Breast epithelium (tissue), 4 donors: ENCODE results near the gene LIPJ. TPM values are rescaled to one million over a fixed set of nuclear protein-coding genes. Genes with fewer than 3 reads are reported as not detected.

ENCODE experiments used
- DNase-seq, 2 donors: peaks; one replicate each; pipeline ENCODE4 v3.0.0-alpha.2; 2019; ENCODE audit warnings: low spot score in 2 of 2
- H3K27ac ChIP-seq, 2 donors: fragments of 200-600 bp; sonication (generic) in 1 of 2; one replicate each; pipeline ENCODE4 v1.5.1; 2016 to 2019; ENCODE audit warnings: mild to moderate bottlenecking in 1 of 2
- H3K27me3 ChIP-seq, 2 donors: fragments of 200-600 bp; sonication (generic) in 1 of 2; one replicate each; pipeline versions ENCODE4 v1.5.1 to v1.6.0; 2017 to 2019; ENCODE audit warnings: control low read depth in 1 of 2, mild to moderate bottlenecking in 1 of 2
- H3K36me3 ChIP-seq: fragments of 200-600 bp; one replicate; pipeline ENCODE4 v1.5.1; 2019
- H3K4me1 ChIP-seq, 2 donors: fragments of 200-600 bp; sonication (generic); one replicate each; pipeline ENCODE4 v1.5.1; 2016 to 2019; ENCODE audit warnings: control low read depth in 1 of 2
- H3K4me3 ChIP-seq, 3 donors: fragments of 200-600 bp; sonication (generic); 1 replicate in 2 of 3; 2 replicates in 1 of 3; pipeline ENCODE4 v1.5.1; 2016 to 2019; ENCODE audit warnings: mild to moderate bottlenecking in 3 of 3, moderate library complexity in 2 of 3
- H3K9me3 ChIP-seq, 2 donors: fragments of 200-600 bp; sonication (generic) in 1 of 2; one replicate each; pipeline ENCODE4 v1.5.1; 2016 to 2019; ENCODE audit warnings: control low read depth in 1 of 2
- POLR2A ChIP-seq: fragments of 450-650 bp; IDR thresholded peaks from one replicate; pipeline ENCODE4 v1.6.1; 2016; ENCODE audit warnings: antibody characterized with exemption, mild to moderate bottlenecking, moderate library complexity
- POLR2AphosphoS5 ChIP-seq, 3 donors: sonication (generic); formaldehyde crosslinking; IDR thresholded peaks; one replicate each; pipeline ENCODE4 v1.6.1; 2017; ENCODE audit warnings: antibody characterized with exemption in 3 of 3
- intact Hi-C: fragments of 100-400 bp; cut with DNase I; formaldehyde crosslinking; loops from one replicate; pipeline ENCODE4 v1.15.1; 2023; ENCODE audit warnings: low total_unique reads
- total RNA-seq, 3 donors: library from RNA; depleted of rRNA; stranded (reverse); fragments of >200 nt; gene quantifications; one replicate each; pipeline ENCODE4 v1.1.0, GENCODE V29; 2016
- TF ChIP-seq, protein P1 (sequence below), 3 donors: fragments of 450-650 bp; IDR thresholded peaks; one replicate each; pipeline ENCODE4 v1.5.1; 2016 to 2017; ENCODE audit warnings: antibody characterized with exemption in 3 of 3, mild to moderate bottlenecking in 3 of 3, moderate library complexity in 3 of 3

LIPJ gene
- total RNA-seq, 3 donors from 2014 or later = 0.32 to 2.5 (median 0.33) TPM

- Histone ChIP-seq H3K9me3 (no peaks in the 10 kb centered on the region), H3K27ac (no peak overlapping the region), H3K36me3 (no peaks in the 10 kb centered on the region), H3K4me1 (no peaks in the 10 kb centered on the region), H3K27me3 (no peaks in the 10 kb centered on the region), H3K4me3 (no peak overlapping the region)
- intact Hi-C loops = loop anchor here (10.0 kb wide), 1 partner anchor 1581 kb away; no protein-coding TSS in a partner anchor
- TF ChIP-seq POLR2AphosphoS5 (IDR thresholded peaks at IDR 0.05) (no peak), POLR2A (no peak)
- TF ChIP-seq, protein P1, sequence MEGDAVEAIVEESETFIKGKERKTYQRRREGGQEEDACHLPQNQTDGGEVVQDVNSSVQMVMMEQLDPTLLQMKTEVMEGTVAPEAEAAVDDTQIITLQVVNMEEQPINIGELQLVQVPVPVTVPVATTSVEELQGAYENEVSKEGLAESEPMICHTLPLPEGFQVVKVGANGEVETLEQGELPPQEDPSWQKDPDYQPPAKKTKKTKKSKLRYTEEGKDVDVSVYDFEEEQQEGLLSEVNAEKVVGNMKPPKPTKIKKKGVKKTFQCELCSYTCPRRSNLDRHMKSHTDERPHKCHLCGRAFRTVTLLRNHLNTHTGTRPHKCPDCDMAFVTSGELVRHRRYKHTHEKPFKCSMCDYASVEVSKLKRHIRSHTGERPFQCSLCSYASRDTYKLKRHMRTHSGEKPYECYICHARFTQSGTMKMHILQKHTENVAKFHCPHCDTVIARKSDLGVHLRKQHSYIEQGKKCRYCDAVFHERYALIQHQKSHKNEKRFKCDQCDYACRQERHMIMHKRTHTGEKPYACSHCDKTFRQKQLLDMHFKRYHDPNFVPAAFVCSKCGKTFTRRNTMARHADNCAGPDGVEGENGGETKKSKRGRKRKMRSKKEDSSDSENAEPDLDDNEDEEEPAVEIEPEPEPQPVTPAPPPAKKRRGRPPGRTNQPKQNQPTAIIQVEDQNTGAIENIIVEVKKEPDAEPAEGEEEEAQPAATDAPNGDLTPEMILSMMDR (IDR thresholded peaks at IDR 0.05) = no peak
- no peak for DNase-seq
Measured at GRCh38 chr10:88555190-88555908, 31.2 kb upstream of the LIPJ start.

DNA sequence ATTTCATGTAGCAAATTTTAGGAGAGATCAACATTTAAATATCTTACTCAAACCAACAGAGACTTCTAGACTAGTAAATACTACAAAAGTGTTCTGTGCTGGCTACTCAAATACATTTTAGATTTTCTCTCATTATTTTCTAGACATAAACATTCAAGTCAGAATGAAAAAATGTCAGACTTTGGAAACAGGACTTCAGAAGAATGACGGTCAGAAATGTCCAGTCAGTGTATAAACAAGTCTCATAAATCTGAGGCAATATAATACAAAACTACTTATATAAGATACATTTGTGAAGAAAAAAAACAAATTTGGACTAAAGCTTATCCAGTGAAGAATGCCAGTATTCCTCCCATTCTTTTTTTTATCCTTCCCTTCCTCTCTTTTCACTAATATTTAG, 29.3 kb upstream of the LIPJ start:
- intact Hi-C loops = loop anchor here (10.0 kb wide), 1 partner anchor 1582 kb away; no protein-coding TSS in a partner anchor
- DNase-seq = no peak
- TF ChIP-seq POLR2AphosphoS5 (IDR thresholded peaks at IDR 0.05) = no peak
- TF ChIP-seq, protein P1 (IDR thresholded peaks at IDR 0.05) = no peak
- no peak for TF ChIP-seq POLR2A

GRCh38 chr10:88557658-88558057, 28.9 kb upstream of the LIPJ start:
- TF ChIP-seq POLR2AphosphoS5 (IDR thresholded peaks at IDR 0.05) = no peak
- TF ChIP-seq, protein P1 (IDR thresholded peaks at IDR 0.05) = no peak
- no peak for TF ChIP-seq POLR2A
- Histone ChIP-seq H3K27ac (no peak overlapping the region), H3K4me1 (no peaks in the 10 kb centered on the region), H3K27me3 (no peaks in the 10 kb centered on the region), H3K36me3 (no peaks in the 10 kb centered on the region), H3K4me3 (no peak overlapping the region), H3K9me3 (no peaks in the 10 kb centered on the region)
- DNase-seq = no peak
- intact Hi-C loops = loop anchor here (10.0 kb wide), 1 partner anchor 1583 kb away; no protein-coding TSS in a partner anchor

More for the DNA sequence above, 29.3 kb upstream of the LIPJ start:
- Histone ChIP-seq H3K27me3 (no peaks in the 10 kb centered on the region), H3K36me3 (no peaks in the 10 kb centered on the region), H3K4me3 (no peak overlapping the region), H3K9me3 (no peaks in the 10 kb centered on the region), H3K27ac (no peak overlapping the region), H3K4me1 (no peaks in the 10 kb centered on the region)

- H3K36me3 ChIP-seq = no peaks in the 10 kb centered on the region
- TF ChIP-seq, protein P1 (IDR thresholded peaks at IDR 0.05) = no peak
- TF ChIP-seq POLR2A = no peak
- no peak for TF ChIP-seq POLR2AphosphoS5 (IDR thresholded peaks at IDR 0.05)
- no peak overlapping the region for H3K27ac ChIP-seq
- intact Hi-C loops = no loop called here
- DNase-seq = no peak
- no peak overlapping the region for H3K4me3 ChIP-seq
- no peaks in the 10 kb centered on the region for H3K27me3 ChIP-seq
- no peaks in the 10 kb centered on the region for H3K4me1 ChIP-seq
- no peaks in the 10 kb centered on the region for H3K9me3 ChIP-seq
Measured at GRCh38 chr10:88562152-88562551, 24.4 kb upstream of the LIPJ start.

DNA sequence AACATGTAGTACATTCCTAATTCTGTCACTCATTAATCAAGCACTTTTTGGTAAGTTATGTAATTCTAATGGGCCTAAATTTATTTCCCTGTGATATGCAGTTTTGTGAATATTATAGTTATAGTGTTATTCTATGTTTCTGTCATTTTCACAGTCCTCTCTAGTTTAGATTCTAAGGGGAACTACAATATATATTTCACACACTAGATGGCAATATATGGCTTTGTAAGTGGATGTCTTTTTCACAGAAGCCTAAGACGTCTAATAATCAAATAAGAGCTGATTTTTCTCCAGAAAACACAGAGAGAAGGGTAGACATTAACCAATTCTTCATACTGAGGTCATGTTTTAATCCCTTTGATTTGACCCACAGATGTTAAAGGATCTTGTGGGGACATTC, 21.5 kb upstream of the LIPJ start:
- H3K27ac ChIP-seq = no peak overlapping the region
- no peak overlapping the region for H3K4me3 ChIP-seq
- no peaks in the 10 kb centered on the region for H3K36me3 ChIP-seq
- H3K27me3 ChIP-seq = no peaks in the 10 kb centered on the region
- no peaks in the 10 kb centered on the region for H3K4me1 ChIP-seq
- H3K9me3 ChIP-seq = no peaks in the 10 kb centered on the region
- no peak for TF ChIP-seq POLR2A
- TF ChIP-seq, protein P1 (IDR thresholded peaks at IDR 0.05) = no peak
- TF ChIP-seq POLR2AphosphoS5 (IDR thresholded peaks at IDR 0.05) = no peak
- intact Hi-C loops = no loop called here
- DNase-seq = no peak
